Hepatocyte (in vitro differentiated cells): ENCODE data around the gene MORN2.

Experiments used
- CTCF ChIP-seq: fragments of 200-600 bp; sonication (generic); IDR thresholded peaks from 2 replicates; pipeline ENCODE4 v1.5.1; 2016; ENCODE audit warnings: antibody characterized with exemption, mild to moderate bottlenecking; ENCODE audit not compliant: poor library complexity
- EZH2 ChIP-seq: fragments of 200-600 bp; sonication (generic); IDR thresholded peaks from 2 replicates; pipeline ENCODE4 v1.6.1; 2016; ENCODE audit warnings: antibody characterized with exemption, mild to moderate bottlenecking, borderline replicate concordance
- EZH2phosphoT487 ChIP-seq: fragments of 200-600 bp; sonication (generic); IDR thresholded peaks from one replicate; pipeline ENCODE4 v1.6.1; 2018; ENCODE audit warnings: antibody characterized with exemption, mild to moderate bottlenecking, low read depth, moderate library complexity; ENCODE audit not compliant: unreplicated experiment, severe bottlenecking

- no peak for TF ChIP-seq EZH2
- TF ChIP-seq CTCF = no peak
- TF ChIP-seq EZH2phosphoT487 = no peak
These were observed 29.5 kb downstream of the MORN2 start for GRCh38 chr2:38905251-38905650.
